CD4-positive, alpha-beta T cell treated with Interleukin-4 for 4 hours (primary cell): ENCODE results near the gene PARK7.

Experiments used
- DNase-seq: peaks from one replicate; pipeline ENCODE4 v3.0.0-alpha.2; 2020

The PARK7 gene

DNA sequence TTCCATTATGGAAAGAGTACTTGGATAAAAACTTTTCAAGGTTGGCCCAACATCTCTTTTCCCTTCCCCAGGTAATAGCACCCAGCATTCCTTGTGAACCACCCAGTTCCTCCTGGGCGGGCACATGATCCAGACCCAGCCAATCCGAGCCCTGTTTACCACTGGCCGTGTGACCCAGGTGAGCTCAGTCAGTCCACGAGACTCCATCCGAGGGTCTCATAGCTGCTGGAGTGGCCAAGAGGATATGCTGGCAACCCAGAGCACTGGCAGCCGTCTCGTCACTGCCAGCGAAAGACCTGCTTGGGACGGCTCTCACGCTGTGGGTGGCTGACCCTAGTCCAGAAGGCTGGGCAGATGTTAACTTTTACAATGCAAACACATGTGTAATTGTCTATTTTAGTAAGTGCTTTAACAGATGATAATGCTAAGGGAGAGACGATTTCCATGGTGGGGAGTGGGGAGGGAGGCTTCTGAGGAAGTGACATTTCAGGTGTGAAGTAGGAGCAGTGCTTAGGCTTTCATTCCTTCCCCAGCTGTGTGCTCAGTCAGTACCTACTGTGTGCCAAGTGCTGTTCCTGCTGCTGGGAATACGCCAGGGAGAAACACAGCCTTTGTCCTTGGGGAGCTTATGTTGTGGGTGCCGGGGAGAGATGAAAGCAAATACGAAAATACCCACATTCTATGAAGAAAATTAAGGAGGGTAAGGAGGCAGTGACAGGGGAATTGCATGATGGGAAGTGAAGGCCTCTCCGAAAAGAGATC lies 24.5 kb downstream of the PARK7 start:
- no peak for DNase-seq

DNA sequence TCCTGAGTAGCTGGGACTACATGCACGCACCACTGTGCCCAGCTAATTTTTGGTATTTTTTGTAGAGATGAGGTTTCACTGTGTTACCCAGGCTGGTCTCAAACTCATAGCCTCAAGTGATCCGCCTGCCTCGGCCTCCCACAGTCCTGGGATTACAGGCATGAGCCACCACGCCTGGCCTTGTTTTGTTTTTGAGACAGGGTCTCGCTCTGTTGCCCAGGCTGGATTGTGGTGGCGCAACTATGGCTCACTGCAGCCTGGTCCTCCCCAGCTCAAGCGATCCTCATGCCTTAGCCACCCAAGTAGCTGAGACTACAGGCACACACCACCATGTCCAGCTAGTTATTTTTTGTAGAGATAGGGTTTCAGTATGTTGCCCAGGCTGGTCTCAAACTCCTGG lies 26.0 kb downstream of the PARK7 start:
- no peak for DNase-seq

DNA sequence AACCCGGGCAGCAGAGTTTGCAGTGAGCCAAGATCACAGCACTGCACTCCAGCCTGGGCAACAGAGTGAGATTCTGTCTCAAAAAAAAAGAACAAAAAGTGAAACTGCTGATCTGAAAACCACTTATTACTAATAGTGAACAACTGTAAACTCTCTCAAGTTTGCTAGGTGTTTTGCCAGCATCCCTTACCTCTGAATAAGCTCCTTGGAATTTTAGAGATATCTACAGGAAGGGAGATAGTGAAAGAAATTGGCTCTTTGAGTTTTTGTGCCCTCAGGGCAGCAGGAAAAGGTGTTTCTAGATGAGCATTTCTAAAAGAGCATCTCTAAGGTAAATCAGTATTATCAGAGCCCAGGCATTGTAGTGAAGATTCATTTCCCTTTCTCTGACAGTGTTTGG lies 27.1 kb downstream of the PARK7 start:
- no peak for DNase-seq

DNA sequence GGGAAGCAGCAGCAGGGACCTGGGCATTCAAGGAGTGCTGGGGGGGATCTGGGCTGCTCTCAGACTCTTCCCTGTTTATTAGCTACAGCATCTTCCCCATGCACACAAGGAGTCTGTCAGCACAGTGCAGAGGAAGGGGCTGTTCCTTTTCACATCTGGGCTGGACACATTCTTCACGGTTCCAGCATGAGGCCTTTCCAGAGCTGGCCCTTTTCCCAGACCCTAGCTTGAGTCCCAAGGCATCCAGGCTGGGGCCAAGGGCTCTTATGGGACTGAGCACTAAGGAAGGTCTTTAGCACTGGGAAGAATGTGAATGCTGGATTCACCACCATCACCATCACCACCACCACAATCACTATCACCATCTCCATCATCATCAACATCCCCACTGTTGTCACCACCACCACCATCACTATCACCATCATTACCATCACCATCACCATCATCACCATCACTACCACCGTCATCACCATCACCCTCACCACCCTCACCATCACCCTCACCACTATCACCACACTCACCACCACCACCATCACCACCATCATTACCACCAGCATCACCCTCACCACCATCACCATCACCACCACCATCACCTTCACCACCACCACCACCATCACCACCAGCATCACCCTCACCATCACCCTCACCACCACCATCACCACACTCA lies 28.4 kb downstream of the PARK7 start:
- no peak for DNase-seq

DNA sequence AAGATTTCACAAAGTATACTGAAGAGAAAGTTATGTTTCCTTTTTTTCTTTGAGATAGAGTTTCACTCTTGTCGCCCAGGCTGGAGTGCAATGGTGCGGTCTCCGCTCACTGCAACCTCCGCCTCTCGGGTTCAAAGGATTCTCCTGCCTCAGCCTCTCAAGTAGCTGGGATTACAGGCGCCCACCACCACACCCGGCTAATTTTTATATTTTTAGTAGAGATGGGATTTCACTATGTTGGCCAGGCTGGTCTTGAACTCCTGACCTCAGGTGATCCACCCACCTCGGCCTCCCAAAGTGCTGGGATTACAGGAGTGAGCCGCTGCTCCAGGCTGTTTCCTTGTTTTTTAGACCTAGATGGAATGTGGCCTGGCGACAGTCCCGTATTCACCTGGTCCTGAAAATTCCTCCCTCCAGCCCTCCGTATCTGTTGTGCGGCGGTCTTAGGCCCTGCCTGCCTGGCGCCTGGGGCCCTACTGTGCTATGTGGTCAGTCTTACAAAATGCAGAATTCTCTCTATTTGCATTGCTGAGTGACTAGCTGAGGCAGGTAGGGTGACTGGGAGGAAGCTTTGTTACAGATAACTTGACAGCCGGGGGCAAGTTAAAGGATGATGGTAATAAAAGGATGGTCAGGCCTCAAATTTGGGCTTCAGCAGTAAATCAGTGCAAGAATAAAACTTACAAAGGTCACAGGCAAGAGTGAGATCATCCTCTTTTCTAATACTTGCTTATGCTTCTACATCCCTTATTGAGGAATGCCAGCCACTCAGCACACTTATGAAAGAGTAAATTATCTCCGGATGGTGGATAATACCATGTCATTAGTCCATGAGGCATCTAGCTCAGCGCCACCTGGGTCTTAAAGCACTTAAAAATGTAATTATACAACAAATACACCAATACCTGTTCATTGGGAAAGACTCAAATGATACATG lies 30.3 kb downstream of the PARK7 start:
- no peak for DNase-seq

DNA sequence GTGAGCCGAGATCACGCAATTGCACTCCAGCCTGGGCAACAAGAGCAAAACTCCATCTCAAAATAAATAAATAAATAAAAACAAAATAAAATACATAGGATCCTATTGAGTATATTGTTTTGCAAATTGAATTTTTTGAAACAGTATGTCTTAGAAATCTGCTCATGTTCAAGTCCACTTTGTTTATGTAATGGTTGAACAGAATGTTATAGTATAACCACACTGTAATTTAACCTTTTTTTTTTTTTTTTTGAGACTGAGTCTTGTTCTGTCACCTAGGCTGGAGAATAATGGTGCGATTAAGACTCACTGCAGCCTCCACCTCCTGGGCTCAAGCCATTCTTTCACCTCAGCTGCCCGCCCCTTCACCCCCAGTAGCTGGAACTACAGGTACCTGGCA lies 31.4 kb downstream of the PARK7 start:
- DNase-seq = no peak

DNA sequence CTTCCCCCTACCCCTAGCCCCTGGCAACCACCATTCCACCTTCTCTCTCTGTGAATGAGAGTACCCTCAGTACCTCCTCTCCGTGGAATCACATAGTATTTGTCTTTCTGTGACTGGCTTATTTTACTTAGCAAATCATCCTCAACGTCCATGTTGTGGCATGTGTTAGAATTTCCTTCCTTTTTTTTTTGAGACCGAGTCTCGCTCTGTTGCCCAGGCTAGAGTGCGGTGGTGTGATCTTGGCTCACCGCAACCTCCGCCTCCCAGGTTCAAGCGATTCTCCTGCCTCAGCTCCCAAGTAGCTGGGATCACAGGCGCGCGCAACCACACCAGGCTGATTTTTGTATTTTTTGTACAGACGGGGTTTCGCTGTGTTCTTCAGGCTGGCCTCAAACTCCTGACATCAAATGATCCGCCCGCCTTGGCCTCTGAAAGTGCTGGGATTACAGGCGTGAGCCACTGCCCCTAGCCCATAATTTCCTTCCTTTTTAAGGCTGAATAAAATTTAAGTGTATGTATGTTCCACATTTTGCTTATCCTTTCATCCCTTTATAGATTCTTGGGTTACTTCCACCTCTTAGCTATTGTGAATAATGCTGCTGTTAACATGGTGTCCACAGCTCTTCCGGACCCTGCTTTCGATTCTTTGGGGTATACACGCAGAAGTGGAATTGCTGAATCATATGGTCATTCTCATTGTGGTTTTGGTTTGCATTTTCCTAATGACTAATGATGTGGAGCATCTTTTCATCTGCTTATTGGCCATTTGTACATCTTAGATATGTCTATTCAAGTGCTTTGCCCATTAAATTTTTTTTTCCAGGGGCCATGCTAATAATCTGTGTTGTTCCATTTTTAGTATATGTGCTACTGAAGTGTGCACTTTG lies 32.3 kb downstream of the PARK7 start:
- DNase-seq = no peak

DNA sequence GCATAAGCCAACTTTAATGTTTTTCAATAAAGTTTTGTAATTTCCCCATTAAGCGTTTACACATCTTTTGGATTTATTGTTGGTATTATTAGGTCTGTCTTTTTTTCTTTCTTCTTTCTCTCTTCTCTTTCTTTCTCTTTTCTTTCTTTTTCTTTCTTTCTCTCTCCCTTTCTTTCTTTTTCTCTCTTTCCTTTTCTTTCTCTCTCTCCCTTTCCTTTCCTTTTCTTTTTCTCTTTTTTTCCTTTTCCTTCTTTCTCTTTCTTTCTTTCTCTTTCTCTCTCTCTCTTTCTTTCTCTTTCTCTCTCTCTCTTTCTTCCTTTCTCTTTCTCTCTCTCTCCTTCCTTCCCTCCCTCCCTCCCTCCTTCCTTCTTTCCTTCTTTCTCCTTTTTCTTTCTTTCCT lies 33.3 kb downstream of the PARK7 start:
- DNase-seq = no peak

DNA sequence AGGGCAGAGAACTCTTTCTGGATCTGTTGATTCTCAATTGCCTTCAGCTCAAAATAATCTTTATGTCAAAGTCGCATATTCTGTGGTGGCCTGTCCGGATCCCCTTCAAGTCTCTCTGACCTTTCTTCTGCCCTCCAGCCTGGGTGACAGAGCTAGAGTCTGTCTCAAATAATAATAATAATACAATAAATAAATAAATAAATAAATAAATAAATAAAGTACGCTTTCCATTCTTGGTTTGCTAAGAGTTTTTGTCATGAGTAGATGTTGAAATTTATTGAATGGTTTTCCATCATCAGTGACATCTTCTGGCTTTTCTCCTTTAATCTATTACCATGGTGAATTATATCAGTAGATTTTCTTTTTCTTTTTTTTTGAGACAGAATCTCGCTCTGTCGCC lies 33.9 kb downstream of the PARK7 start:
- DNase-seq = no peak

DNA sequence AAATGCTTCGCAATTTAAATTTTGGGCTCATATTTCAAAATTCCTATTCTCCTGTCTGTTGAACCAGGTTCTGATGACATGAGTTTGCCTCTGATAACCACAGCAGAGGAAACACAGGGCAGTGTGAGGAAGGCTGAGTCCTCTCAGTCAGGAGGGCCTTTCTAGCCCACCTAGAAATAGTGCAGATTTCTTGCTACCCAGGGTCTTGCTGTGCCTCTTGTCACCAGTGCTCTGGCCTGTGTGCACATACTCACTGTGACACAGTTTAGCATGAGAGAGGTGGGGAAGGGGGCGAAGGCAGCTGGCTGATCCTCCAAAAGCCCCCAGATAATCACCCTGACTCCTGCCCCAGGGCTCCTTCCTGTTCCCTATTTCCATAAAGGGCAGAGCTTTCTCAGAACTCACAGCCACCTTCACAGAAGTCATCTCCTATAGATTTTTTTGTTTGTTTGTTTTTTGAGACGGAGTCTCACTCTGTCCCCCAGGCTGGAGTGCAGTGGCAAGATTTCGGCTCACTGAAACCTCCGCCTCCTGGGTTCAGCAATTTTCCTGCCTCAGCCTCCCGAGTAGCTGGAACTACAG lies 40.9 kb downstream of the PARK7 start:
- no peak for DNase-seq

DNA sequence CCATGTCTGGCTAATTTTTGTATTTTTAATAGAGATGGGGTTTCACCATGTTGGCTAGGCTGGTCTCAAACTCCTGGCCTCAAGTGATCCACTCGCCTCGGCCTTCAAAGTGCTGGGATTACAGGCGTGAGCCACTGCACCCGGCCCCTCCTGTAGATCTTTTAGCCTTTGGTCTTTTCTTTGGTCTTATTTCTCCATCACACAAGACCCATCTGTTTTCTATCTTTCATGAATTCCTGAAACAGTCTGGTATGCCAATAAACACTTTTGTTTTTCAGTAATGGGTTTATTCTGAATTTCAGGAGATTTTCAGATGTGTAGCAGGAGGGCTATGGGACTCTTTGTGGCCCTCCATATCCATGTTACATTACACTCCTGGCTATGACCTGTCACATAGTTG lies 41.4 kb downstream of the PARK7 start:
- no peak for DNase-seq

DNA sequence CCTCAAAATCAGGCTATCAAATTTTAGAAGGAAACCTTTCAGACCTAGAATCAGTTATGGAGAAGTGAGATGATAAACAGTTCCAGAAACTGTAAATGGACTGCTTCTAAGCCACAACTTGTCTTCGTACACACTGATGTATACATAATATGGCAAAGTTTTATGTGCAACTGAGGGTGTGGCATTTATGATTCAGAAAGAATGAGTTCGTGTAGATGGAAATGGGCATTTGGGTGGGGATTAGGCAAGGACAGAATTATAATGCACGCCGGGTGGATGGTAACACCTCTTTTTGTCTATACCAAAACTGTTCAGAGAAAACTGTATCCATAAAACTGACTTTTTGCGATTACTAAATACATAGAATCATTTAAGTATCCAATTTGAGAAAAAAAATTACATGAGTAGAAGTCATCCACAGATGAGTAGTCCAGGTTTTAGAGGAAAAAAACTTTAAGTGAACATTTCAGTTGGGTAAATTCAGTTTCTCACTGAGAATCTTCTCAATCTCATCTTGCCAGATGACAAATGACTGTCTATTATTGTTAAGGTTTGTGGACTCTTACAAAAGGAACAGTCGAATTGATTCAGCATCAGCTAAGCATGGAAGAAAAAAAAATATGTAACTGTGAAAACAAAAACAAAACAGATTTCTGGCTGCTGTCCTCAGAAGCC lies 42.1 kb downstream of the PARK7 start:
- no peak for DNase-seq

DNA sequence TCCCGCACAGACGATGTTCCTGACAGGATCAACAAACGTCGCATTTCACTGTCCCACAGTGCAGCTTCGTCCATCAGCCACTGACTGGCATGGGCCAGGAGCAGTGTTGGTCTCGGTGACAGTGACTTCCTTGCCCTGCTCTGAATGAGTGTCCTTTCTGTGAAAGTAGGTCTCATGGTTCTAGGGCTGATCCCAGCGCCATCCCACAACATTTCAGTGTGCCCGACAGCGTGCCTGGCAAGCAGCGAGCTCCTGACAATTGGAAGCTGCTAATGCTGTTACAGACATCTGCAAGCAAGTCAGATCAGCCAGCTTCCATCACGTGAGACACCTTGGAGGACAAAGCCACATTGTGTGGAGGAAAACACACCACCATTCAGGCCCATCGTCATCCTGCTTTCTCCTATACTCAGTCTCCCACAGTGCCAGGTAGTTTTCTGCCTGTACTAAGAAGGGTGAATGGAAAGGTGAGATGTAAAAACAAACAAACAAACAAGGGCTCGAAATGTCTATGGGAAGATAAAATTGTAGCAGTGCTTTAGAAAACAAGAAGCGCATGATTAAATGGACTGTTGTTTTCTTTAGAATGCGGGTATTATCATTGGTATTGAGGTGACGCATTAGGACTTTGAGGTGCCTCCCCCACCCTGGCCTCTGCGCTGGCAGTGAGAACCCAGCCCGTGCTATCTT lies 42.7 kb downstream of the PARK7 start:
- DNase-seq = no peak

DNA sequence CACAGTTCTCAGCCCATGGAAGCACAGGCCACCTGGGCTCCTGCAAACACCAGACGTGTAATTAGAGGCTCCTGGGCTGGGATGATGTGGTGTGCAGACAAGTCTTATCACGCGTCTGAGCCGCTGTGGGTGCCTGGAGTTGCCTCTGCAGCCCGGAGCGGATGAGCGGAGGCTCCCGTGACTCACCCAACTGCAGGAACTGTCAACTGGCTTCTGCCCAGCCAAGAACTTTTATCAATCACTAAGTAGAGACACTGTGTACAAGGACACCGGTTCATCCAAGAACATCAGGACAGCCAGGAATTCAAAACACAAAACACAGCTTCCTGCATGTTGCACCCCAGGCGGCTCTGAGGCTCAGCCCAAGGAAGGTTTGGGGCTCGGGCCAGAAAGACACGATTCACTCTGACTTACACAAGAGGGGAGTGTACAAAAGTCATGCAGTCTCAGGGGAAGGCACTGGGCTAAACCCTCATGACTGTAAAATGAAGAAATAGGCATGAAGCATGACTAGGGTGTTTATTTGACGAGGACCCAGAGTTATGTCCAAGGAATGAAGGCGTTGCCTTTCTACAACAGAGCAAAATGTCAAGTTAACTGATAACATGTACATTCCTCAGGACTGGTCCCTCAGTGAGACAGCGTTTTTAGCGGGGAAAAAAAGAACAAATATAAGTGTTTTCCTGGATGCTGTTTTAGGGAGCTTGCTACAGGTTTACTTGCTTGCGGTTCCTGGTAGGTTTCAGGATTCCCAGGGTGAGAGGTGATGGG lies 43.5 kb downstream of the PARK7 start:
- DNase-seq = no peak

DNA sequence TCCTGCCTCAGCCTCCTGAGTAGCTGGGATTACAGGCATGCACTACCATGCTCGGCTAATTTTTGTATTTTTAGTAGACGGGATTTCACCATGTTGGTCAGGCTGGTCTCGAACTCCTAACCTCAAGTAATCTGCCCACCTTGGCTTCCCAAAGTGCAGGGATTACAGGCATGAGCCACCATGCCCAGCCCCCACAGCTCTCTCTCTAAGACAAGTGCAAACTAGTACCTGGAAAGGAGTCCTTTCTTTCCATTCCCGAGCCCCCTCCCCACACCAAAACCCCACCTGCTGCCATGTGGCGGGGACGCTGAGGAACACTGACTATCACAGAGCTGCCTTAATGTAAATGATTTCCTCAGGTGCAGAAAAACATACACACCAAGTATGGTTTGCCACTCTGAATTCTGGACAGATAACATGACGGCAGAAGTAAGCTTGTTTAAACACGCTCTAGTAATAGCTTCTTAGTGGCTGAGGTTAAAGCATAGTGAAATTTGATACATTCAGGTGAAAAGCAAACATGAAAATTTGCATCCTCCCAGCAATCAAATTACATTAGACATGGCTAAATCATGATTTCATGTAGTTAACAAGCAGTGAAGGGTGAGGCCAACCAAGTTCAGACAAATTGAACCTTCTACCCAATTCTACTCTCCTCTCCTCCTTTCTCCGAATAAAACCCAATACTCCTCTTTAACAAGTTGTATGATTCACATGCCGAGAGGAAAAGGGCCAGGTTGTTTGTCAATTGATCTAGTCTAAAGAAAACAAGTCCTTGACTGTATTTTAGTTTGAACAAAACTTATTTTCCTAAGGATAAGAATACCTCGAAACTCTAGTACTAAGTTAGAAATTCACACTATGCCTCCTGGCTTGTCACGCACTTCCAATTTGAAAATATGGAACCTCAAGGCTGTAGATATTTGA lies 44.8 kb downstream of the PARK7 start:
- no peak for DNase-seq

DNA sequence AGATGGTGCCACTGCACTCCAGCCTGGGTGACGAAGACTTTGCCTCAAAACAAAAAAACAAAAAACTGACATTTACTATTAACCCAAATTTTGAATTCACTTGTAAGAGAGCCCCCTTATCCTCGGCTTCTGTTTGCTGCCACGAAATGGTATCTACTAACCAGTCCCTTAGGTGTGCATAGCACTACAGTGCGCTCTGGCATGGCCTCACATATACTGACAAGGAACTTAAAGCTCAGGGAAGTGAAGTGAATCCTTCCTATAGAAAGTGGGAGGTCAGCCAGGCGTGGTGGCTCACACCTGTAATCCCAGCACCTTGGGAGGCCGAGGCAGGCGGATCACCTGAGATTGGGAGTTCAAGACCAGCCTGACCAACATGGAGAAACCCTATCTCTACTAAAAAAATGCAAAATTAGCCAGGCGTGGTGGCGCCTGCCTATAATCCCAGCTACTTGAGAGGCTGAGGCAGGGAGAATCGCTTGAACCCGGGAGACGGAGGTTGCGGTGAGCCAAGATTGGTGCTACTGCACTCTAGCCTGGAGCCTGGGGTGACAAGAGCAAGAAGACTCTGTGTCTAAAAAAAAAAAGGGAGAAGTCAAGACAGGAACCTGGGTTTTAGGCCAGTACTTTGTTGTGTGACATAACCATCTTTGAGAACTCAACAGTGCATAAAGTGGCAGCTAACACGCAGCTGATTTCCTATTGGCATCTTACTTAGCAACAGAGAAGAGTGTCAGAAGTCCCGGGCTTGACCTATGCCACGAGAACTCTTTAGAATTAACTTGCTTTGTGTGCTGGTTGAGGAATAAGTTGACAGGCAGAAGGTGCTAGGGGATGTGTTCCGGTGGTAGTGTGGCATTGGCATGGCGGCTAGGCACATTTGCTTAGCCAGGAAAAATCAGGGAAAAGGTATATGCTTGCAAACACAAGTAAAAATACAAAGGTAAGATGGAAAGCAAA lies 47.8 kb downstream of the PARK7 start:
- no peak for DNase-seq

DNA sequence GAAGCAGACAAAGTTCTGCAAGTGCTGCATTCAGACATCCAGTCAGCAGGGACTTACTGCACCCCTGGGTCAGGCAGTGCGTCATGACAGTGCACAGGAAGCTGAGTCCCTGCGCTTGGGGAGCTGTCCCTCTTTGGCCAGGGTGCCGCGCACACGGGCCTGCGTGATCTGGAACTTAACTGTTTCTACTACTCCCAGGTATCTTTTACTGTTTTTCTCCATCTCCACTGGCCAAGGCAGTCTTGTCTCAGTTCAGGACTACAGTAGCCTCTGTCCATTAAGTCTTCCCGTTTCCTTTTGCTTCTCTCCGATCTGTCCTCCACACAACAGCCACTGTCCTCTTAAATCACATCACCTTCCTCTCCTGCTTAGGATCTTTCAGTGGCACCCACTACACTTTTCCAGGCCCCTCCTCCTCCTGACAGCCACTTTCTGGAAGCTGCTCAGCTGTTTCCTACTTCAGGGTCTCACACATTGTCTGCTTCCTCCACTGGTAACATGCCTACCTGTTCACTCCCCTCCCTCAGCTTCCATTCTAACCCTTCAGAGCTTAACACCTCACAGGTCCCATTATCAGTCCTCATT lies 48.7 kb downstream of the PARK7 start:
- no peak for DNase-seq
